ENCODE measurements around the gene FLOT1. TPM values are rescaled to one million over a fixed set of nuclear protein-coding genes. Genes with fewer than 3 reads are reported as not detected.
A peak's percentile ranks its signal among the peaks of the same experiment; 100 is the strongest.

Gene FLOT1
- total and polyA plus RNA-seq, 2 of the 13 experiments (the other 11 are each of a cell fraction or from before 2014, with no cell fraction given) = 82.3 to 130 TPM

DNA sequence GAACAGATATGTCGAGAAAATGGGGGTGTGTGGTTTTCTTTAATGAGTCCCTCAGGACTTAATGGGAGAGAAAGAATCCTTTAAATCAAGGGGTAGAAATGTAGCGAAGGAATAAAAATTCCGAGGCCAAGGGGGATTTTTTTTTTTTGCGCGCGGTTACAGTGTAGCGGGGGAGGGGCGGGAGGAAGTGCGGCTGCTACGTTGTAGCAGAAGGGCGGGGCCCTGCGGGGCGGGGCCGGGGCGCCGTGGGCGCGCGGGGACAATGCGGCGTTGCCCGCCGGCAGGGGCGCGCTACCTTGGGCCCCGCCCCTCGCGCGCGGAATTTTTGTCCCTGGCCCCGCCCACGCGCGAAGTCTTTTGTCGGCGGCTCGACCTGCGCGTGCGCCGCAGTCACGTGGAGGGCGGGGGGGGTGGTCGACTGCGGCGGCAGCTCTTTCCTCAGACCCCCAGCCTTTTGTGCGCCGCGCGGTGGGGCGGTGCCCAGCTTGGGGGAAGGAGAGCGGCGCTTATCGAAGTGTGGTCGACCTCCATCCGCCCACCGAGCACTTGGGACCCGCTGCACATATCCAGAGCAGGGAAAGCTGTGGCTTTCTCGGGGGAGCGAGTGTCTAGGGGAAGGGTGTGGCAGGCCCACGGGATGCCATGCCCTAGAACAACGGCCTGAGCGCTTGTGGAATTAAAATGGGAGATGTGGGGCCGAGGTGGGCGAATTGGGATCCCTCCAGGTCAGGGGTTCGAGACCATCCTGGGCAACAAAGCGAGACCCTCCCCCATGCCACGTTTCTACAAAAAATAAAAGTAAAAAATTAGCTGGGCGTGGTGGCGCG lies 21.1 kb downstream of the FLOT1 start (continued):
- TF ChIP-seq, protein P1, sequence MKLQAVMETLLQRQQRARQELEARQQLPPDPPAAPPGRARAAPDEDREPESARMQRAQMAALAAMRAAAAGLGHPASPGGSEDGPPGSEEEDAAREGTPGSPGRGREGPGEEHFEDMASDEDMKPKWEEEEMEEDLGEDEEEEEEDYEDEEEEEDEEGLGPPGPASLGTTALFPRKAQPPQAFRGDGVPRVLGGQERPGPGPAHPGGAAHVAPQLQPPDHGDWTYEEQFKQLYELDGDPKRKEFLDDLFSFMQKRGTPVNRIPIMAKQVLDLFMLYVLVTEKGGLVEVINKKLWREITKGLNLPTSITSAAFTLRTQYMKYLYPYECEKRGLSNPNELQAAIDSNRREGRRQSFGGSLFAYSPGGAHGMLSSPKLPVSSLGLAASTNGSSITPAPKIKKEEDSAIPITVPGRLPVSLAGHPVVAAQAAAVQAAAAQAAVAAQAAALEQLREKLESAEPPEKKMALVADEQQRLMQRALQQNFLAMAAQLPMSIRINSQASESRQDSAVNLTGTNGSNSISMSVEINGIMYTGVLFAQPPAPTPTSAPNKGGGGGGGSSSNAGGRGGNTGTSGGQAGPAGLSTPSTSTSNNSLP (IDR thresholded peaks at IDR 0.05; ENCODE audit: low read depth, low read length) = peak; percentile 35; the same call in 1 of the 2 replicates
- TF ChIP-seq POLR2A (IDR thresholded peaks at IDR 0.05; ENCODE audit: insufficient read depth in 1 of 2, low read depth in 2 of 2, low read length in 2 of 2) (peak; percentile 62 to 76), RAD51 (IDR thresholded peaks at IDR 0.05; ENCODE audit: borderline replicate concordance) (peak; percentile 63), ZNF552 (CRISPR knock-in tag; IDR thresholded peaks at IDR 0.05; ENCODE audit: borderline replicate concordance) (no peak), ZNF878 (CRISPR knock-in tag; IDR thresholded peaks at IDR 0.05) (0 out of 2 replicates have a peak, but pooled peaks have one; percentile 50), ZNF629 (CRISPR knock-in tag; conservative IDR thresholded peaks at IDR 0.05) (0 out of 2 replicates have a peak, but pooled peaks have one; percentile 27), ZFP90 (CRISPR knock-in tag; IDR thresholded peaks at IDR 0.05; ENCODE audit: borderline replicate concordance) (peak; percentile 9), ZKSCAN1 (IDR thresholded peaks at IDR 0.05; ENCODE audit: low read length) (no peak), KLF9 (CRISPR knock-in tag; IDR thresholded peaks at IDR 0.05; ENCODE audit: low read depth) (no peak), BCL6 (CRISPR knock-in tag; IDR thresholded peaks at IDR 0.05) (0 out of 2 replicates have a peak, but pooled peaks have one; percentile 16), NR2C2 (CRISPR knock-in tag; IDR thresholded peaks at IDR 0.05; ENCODE audit: borderline replicate concordance) (0 out of 2 replicates have a peak, but pooled peaks have one; percentile 11), RNF2 (conservative IDR thresholded peaks at IDR 0.05; ENCODE audit: low read depth) (no peak), SUZ12 (IDR thresholded peaks at IDR 0.05; ENCODE audit: low read depth, low read length) (no peak), ZSCAN22 (CRISPR knock-in tag; IDR thresholded peaks at IDR 0.05) (no peak), JARID2 (CRISPR knock-in tag; IDR thresholded peaks at IDR 0.05; ENCODE audit: insufficient replicate concordance) (peak; percentile 2)
- TF ChIP-seq, protein P2, sequence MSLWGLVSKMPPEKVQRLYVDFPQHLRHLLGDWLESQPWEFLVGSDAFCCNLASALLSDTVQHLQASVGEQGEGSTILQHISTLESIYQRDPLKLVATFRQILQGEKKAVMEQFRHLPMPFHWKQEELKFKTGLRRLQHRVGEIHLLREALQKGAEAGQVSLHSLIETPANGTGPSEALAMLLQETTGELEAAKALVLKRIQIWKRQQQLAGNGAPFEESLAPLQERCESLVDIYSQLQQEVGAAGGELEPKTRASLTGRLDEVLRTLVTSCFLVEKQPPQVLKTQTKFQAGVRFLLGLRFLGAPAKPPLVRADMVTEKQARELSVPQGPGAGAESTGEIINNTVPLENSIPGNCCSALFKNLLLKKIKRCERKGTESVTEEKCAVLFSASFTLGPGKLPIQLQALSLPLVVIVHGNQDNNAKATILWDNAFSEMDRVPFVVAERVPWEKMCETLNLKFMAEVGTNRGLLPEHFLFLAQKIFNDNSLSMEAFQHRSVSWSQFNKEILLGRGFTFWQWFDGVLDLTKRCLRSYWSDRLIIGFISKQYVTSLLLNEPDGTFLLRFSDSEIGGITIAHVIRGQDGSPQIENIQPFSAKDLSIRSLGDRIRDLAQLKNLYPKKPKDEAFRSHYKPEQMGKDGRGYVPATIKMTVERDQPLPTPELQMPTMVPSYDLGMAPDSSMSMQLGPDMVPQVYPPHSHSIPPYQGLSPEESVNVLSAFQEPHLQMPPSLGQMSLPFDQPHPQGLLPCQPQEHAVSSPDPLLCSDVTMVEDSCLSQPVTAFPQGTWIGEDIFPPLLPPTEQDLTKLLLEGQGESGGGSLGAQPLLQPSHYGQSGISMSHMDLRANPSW (CRISPR knock-in tag; IDR thresholded peaks at IDR 0.05; ENCODE audit: borderline replicate concordance) = no peak
- TF ChIP-seq, protein P3, sequence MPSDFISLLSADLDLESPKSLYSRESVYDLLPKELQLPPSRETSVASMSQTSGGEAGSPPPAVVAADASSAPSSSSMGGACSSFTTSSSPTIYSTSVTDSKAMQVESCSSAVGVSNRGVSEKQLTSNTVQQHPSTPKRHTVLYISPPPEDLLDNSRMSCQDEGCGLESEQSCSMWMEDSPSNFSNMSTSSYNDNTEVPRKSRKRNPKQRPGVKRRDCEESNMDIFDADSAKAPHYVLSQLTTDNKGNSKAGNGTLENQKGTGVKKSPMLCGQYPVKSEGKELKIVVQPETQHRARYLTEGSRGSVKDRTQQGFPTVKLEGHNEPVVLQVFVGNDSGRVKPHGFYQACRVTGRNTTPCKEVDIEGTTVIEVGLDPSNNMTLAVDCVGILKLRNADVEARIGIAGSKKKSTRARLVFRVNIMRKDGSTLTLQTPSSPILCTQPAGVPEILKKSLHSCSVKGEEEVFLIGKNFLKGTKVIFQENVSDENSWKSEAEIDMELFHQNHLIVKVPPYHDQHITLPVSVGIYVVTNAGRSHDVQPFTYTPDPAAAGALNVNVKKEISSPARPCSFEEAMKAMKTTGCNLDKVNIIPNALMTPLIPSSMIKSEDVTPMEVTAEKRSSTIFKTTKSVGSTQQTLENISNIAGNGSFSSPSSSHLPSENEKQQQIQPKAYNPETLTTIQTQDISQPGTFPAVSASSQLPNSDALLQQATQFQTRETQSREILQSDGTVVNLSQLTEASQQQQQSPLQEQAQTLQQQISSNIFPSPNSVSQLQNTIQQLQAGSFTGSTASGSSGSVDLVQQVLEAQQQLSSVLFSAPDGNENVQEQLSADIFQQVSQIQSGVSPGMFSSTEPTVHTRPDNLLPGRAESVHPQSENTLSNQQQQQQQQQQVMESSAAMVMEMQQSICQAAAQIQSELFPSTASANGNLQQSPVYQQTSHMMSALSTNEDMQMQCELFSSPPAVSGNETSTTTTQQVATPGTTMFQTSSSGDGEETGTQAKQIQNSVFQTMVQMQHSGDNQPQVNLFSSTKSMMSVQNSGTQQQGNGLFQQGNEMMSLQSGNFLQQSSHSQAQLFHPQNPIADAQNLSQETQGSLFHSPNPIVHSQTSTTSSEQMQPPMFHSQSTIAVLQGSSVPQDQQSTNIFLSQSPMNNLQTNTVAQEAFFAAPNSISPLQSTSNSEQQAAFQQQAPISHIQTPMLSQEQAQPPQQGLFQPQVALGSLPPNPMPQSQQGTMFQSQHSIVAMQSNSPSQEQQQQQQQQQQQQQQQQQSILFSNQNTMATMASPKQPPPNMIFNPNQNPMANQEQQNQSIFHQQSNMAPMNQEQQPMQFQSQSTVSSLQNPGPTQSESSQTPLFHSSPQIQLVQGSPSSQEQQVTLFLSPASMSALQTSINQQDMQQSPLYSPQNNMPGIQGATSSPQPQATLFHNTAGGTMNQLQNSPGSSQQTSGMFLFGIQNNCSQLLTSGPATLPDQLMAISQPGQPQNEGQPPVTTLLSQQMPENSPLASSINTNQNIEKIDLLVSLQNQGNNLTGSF (CRISPR knock-in tag; IDR thresholded peaks at IDR 0.05) = peak; percentile 5
- TF ChIP-seq, protein P4, sequence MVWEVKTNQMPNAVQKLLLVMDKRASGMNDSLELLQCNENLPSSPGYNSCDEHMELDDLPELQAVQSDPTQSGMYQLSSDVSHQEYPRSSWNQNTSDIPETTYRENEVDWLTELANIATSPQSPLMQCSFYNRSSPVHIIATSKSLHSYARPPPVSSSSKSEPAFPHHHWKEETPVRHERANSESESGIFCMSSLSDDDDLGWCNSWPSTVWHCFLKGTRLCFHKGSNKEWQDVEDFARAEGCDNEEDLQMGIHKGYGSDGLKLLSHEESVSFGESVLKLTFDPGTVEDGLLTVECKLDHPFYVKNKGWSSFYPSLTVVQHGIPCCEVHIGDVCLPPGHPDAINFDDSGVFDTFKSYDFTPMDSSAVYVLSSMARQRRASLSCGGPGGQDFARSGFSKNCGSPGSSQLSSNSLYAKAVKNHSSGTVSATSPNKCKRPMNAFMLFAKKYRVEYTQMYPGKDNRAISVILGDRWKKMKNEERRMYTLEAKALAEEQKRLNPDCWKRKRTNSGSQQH (CRISPR knock-in tag; IDR thresholded peaks at IDR 0.05; ENCODE audit: low read depth) = no peak
